T-helper 1 cell treated with Interleukin-12 subunit alpha and Interleukin-12 subunit beta and Interleukin-4 antibody, amounts not matched to agents 30 ng/mL and 1 ng/mL, for 36 hours (primary cell): ENCODE results near the gene ADGRD1. TPM values are rescaled to one million over a fixed set of nuclear protein-coding genes. Genes with fewer than 3 reads are reported as not detected.
"Not testable (repeated sequence)": the region's sequence is repeated elsewhere in the genome, so short reads cannot be mapped to it uniquely, and the experiment has no call there.

ENCODE experiments used
- intact Hi-C: fragments of 100-400 bp; cut with micrococcal nuclease; formaldehyde crosslinking; loops from one replicate; pipeline ENCODE4 v1.15.1; 2024
- total RNA-seq: library from RNA; stranded (reverse); gene quantifications from 2 replicates; pipeline ENCODE4 v1.2.3, GENCODE V29; 2022

Gene ADGRD1
- total RNA-seq, 1 donor from 2014 or later = 0.54 TPM

DNA sequence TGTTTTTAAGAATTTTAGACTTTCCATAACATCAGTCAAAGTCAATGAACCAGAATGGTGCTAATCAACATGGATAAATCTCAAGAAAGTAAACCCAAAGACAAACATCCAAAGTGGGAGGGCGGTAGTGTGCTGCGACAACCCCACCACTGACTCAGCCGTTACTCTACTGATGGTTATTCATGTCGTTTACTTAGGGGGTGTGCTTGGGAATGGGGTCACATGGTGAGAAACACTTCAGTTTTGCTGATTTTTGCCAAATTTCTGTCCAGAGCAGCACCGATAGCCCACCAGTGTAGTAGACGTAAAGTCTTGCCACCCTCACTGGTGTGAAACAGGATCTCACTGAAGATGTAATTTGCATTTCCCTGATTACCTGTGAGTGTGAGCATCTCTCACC is 99.9 kb downstream of the ADGRD1 start:
- intact Hi-C loops = no loop called here

DNA sequence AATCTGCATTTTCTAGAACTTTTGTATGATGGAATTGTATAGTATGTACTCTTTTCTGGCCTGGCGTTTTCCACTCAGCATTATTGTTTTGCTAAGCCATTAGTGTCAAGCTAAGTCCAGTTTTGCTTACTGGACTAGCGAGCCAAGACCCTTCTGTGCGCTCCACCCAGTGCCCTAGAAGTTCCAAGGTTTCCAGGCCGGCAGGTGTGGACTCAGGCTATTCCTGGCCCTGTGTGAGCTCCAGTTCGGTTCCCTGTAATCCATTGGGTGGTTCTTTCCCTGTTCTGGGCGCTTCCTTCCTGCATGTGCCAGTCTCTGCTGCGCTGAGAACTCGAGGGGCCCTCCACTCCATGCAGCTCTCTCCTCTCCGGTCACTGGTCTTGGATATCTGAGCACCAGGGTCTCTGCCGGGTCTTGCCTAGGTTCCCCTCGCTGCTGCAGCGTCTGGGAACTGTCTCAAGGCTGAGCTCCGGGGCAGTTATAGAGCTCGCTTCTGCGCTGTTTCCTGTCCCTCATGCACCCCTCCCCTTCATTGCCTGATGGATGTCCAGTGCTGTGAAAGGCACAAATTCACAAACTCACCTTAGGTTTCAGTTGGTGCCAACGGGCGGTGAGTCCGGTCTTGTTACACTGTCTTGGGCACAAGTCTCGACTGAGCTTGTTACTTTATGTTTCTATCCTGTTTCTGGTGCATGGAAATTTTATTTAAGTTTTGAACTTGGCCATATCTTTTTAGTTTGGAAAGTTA is 100.8 kb downstream of the ADGRD1 start:
- intact Hi-C loops = no loop called here

GRCh38 chr12:131055093-131055465 is 101.4 kb downstream of the ADGRD1 start:
- intact Hi-C loops = no loop called here

DNA sequence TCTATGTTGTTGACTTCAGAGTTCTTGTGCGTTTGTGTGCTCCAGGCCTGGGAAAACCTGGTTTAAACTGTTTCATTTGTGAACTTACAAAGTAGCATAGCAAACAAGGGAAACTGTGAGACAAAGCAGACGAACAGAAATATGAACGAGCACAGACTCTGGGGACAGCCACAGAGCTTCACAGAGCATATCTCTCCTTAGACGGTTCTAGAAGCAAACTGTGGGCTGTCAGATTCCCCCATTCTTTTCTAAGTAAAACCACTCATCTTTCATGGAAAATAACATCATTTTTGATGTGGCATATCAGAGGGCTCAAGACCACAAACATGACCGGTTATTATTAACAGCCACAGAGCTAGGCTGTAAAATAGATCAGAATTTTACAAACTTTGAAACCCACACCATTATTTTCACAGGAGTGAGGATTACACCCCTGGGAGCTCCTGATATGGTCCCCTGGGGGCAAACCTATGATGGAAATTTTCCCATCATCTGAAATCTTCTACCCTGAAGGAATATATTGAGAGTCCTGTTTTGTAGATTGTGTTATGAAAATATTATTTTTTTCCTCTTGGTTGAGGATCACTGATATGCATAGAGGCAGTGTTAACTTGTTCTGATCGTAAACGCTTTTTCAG is 102.0 kb downstream of the ADGRD1 start:
- intact Hi-C loops = no loop called here

- intact Hi-C loops = no loop called here
Measured at GRCh38 chr12:131056626-131057025, 102.9 kb downstream of the ADGRD1 start.

DNA sequence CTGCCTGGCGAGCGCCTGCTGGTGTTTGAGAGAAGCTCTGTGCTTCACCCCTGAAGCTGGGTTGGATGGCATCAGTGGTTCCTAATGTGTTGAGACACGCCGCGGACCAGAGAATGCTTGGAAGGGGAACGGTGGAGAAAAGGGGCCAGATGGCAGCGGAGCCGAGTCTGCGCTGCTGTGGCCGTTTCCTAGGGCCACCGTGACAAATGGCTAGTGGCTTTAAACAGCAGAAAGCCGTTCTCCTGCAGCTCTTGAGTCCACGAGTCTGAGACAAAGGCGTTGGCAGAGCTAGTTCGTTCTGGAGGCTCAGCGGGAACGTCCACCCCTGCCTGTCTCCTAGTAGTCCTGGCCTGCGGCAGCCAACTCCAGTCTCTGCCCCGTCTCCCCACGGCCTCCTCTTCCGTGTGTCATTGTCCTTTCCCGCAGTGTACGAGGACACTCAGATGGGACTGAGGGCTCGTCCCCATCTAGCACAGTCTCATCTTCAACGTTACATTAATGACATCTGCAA is 103.6 kb downstream of the ADGRD1 start:
- intact Hi-C loops = no loop called here

DNA sequence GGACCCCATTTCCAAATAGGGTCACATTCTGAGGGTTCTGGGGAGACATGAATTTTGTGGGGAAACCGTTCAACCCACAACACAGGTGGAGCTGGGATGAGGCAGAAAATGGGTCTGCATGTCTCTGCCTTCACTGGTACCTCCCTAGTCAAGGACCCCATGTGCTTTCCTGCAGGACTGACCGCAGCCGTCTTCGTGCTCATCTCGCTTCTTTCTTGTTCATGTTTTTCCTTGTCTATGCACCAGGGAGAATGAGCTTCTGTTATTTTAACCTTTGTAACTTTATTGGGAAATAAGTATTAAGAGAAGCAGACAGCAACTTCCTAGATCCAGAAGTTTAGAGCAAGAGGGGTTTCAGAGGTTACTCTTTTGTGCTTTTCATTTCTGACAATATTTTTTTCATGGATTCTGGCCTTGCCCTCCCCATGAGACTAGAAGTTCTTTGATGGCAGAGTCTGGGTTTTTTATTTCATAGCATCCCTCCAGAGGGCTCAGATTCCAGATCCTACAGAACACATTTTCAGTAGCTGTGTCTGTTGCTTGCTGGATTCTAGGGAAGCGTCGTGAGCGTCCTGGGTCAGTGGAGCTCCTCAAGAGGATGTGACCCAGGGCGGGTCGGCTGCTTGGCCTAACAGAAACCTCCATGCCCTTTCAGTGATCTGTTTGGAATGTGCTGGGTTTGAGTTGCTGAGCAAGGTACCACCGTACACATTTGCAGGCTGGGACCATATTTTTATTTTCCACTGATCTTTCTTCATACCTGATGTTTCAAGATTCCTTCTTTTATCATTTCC is 104.2 kb downstream of the ADGRD1 start:
- intact Hi-C loops = no loop called here

DNA sequence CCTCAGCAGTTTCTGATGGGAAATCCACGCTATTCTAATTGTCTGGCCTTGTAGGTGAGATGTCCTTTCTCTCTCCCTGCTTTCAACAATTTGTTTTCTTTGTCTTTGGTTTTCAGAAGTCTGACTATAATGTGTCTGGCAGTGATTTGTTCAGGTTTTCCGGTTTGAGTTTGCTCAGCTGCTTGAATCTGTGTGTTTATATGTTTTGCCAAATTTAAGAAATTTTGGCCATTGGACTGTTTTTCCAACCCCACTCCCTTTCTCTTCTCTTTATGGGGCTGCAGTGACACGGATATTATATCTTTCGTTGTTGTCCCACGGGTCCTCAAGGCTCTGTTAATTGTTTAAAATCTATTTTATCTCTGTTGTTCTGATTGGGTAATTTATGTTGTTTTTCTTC is 105.0 kb downstream of the ADGRD1 start:
- intact Hi-C loops = no loop called here

GRCh38 chr12:131060011-131060703 is 106.5 kb downstream of the ADGRD1 start:
- intact Hi-C loops = no loop called here

- intact Hi-C loops = no loop called here
Measured at GRCh38 chr12:131061041-131061806, 107.5 kb downstream of the ADGRD1 start.

DNA sequence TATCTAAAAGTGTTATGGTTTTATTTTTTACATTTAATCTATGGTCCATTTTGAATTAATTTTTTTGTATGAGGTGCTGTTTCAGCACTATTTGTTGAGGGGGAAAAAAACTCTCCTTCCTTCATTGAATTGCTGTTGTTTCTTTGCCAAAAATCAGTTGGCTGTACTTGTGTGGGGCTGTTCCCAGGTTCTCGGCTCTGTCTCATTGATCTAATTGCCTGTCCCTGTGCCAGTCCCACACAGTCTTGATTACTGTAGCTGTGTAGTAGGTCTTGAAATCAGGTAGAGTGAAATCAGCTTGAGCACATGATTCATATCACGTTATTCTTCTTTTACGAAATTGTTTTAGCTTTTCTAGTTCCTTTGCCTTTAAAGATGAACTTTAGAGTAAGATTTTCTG is 109.7 kb downstream of the ADGRD1 start:
- intact Hi-C loops = no loop called here

GRCh38 chr12:131063960-131064359 is 110.3 kb downstream of the ADGRD1 start:
- intact Hi-C loops = no loop called here

DNA sequence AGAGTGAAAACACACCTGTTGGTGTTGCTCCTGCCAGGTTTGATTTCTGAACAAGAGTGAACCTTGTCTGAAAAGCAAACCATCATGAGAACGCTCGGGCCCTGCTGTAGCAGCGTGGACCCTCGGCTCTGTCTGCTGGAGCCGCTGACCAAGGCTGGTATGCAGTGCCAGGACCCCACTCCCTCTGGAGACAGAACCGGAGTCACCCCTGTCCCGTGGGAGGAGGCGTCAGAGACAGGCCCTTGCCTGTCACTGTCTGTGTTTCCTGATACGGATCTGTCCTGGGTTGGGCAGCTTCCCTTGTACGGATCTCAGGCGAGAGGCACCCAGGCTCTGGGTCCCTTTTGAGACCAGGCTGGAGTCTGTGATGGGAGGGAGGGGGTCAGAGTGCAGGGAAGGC is 111.6 kb downstream of the ADGRD1 start:
- intact Hi-C loops = no loop called here

DNA sequence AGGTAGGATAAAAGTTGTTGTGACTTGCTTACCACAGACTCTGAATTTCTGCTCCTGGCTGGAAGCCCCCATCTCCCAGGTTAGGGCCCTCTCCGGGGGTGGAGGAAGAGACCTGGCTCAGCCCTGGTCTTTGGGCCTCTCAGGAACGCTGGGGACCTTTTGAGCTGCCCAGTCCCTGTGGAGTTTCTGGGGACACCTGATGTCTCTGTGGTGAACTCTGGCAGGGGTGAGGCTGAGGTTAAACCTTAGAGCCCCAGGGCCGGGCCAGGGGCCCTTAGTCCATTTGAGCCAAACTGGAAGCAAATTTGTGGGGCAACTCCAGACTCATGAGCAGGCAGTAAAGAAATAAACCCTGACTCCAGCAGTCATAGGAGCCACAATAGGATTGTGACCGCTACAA is 112.1 kb downstream of the ADGRD1 start:
- intact Hi-C loops = no loop called here

- intact Hi-C loops = no loop called here
Measured at GRCh38 chr12:131066207-131066885, 112.6 kb downstream of the ADGRD1 start.

DNA sequence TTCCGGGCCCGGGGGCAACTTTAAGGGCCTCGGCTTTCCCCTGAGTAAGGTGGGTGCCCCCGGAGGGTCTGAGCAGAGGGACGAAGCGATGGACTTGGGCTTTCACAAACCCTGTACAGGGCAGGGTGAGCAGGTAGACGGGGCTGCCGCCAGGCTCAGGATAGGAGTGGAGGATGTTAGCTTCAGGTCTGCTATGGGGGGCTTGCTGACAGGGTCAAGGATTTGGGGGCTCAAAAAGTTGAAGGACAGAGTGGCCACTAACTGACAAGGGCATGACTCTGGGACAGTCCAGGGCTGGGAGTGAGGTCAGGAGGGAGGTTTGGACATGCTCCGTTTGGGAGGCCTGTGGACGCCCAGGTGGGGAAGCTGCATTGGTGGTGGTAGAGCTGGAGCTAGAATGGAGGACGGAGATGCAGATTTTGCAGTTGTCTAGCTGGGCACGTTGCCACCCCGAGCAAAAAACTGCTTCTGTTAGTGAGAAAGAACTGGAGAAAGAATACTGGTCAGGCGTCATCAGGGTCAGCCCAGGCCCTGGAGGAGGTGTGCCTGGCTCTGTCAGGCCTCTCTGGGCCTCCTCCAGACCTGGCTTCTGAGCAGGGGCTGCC is 113.3 kb downstream of the ADGRD1 start:
- intact Hi-C loops = no loop called here

- intact Hi-C loops = no loop called here
Measured at GRCh38 chr12:131067981-131068851, 114.5 kb downstream of the ADGRD1 start.

DNA sequence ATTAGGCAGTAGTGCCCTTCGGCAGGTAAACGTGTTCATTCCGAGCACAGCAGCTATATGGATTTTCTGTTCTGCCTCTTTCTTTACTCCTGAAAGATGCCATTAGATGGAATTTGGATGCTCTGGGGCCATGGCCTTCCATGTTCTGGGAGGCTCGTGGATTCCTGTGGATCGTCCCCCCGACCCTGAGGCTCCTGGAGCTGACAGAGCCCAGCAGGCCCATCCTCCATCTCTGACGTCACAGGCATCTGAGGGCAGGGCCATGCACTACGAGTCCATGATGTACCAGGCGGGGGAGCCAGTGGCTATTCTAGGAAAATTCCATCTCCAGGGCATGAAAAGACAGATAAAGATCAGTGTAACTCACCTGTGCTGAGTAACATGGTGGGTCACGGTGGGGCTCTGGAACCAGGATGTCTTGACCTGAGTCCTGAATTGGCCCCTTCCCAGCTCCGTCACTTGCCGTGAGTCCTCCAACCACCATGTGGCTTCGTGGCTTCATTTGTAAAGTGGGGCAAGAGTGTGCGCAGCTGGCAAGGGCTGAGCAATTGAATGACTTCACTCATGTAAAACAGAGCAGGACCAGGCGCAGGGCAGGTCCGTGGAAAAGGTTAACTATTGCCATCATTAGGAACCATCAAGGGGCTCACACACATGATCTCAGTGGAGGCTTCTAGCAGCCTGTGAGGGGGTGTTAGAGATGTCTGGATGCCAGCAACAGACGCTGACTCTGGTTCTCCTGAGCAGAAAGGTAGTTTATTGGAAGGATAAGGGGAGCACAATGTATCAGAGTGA is 115.4 kb downstream of the ADGRD1 start:
- intact Hi-C loops = not testable (repeated sequence)
